ENCODE results near the gene AKAP1. TPM values are rescaled to one million over a fixed set of nuclear protein-coding genes. Genes with fewer than 3 reads are reported as not detected.

AKAP1 gene
- total and polyA plus RNA-seq, 2 donors (not counting 1 experiment from before 2014, with no cell fraction given), result 4.8 to 9.1 TPM

- H3K36me3 ChIP-seq (ENCODE audit: control insufficient read depth, insufficient read depth, low read length), result peaks cover 2% of the 10 kb centered on the region
- H3K9me3 ChIP-seq (ENCODE audit: control insufficient read depth, insufficient read depth, low read depth, low read length), result no peaks in the 10 kb centered on the region
- no peaks in the 10 kb centered on the region for H3K27me3 ChIP-seq (ENCODE audit: control insufficient read depth, insufficient read depth, low read length)
- H3K27ac ChIP-seq (ENCODE audit: insufficient read depth, low read length), result no peak overlapping the region
- no peaks in the 10 kb centered on the region for H3K4me1 ChIP-seq (ENCODE audit: control insufficient read depth, extremely low read depth, insufficient read depth, low read length)
- H4K20me1 ChIP-seq (ENCODE audit: control insufficient read depth, extremely low read depth, insufficient read depth, low read length), result no peaks in the 10 kb centered on the region
- H3K4me2 ChIP-seq (ENCODE audit: extremely low read depth, insufficient read depth, low read length), result no peak overlapping the region
- TF ChIP-seq EZH2 (IDR thresholded peaks at IDR 0.05; ENCODE audit: low read length, missing control alignments) (no peak), CTCF (conservative IDR thresholded peaks at IDR 0.05 in 1 of 2, IDR thresholded peaks at IDR 0.05 in 1 of 2; ENCODE audit: low read depth in 1 of 2, low read length in 2 of 2) (peak in 1 of 2 donors; percentile 24)
- no peaks in the 10 kb centered on the region for H3K79me2 ChIP-seq (ENCODE audit: control insufficient read depth, insufficient read depth, low read length)
- no peak overlapping the region for H3K4me3 ChIP-seq (replicated peaks in 1 of 4; ENCODE audit: control extremely low read depth in 1 of 4, insufficient read depth in 1 of 4, low read depth in 3 of 4, low read length in 4 of 4)
- DNase-seq (ENCODE audit: low read depth in 2 of 2), result no peak
- no peak overlapping the region for H2AFZ ChIP-seq (ENCODE audit: low read length)
- no peak overlapping the region for H3K9ac ChIP-seq (ENCODE audit: insufficient read depth, low read length)
These were observed 24.5 kb downstream of the AKAP1 start for GRCh38 chr17:57109393-57110151.

GRCh38 chr17:57110152-57110542 lies 25.1 kb downstream of the AKAP1 start:
- H3K9ac ChIP-seq (ENCODE audit: insufficient read depth, low read length), result no peak overlapping the region
- peaks cover 2% of the 10 kb centered on the region for H3K36me3 ChIP-seq (ENCODE audit: control insufficient read depth, insufficient read depth, low read length)
- H2AFZ ChIP-seq (ENCODE audit: low read length), result no peak overlapping the region
- no peak overlapping the region for H3K4me3 ChIP-seq (replicated peaks in 1 of 4; ENCODE audit: control extremely low read depth in 1 of 4, insufficient read depth in 1 of 4, low read depth in 3 of 4, low read length in 4 of 4)
- DNase-seq (ENCODE audit: low read depth in 2 of 2), result no peak
- H4K20me1 ChIP-seq (ENCODE audit: control insufficient read depth, extremely low read depth, insufficient read depth, low read length), result no peaks in the 10 kb centered on the region
- no peaks in the 10 kb centered on the region for H3K79me2 ChIP-seq (ENCODE audit: control insufficient read depth, insufficient read depth, low read length)
- H3K4me2 ChIP-seq (ENCODE audit: extremely low read depth, insufficient read depth, low read length), result no peak overlapping the region
- no peaks in the 10 kb centered on the region for H3K27me3 ChIP-seq (ENCODE audit: control insufficient read depth, insufficient read depth, low read length)
- TF ChIP-seq CTCF (conservative IDR thresholded peaks at IDR 0.05 in 1 of 2, IDR thresholded peaks at IDR 0.05 in 1 of 2; ENCODE audit: low read depth in 1 of 2, low read length in 2 of 2) (no peak), EZH2 (IDR thresholded peaks at IDR 0.05; ENCODE audit: low read length, missing control alignments) (no peak)
- no peaks in the 10 kb centered on the region for H3K9me3 ChIP-seq (ENCODE audit: control insufficient read depth, insufficient read depth, low read depth, low read length)
- no peaks in the 10 kb centered on the region for H3K4me1 ChIP-seq (ENCODE audit: control insufficient read depth, extremely low read depth, insufficient read depth, low read length)
- no peak overlapping the region for H3K27ac ChIP-seq (ENCODE audit: insufficient read depth, low read length)

- Histone ChIP-seq H2AFZ (ENCODE audit: low read length) (no peak overlapping the region), H4K20me1 (ENCODE audit: control insufficient read depth, extremely low read depth, insufficient read depth, low read length) (no peaks in the 10 kb centered on the region), H3K79me2 (ENCODE audit: control insufficient read depth, insufficient read depth, low read length) (no peaks in the 10 kb centered on the region), H3K36me3 (ENCODE audit: control insufficient read depth, insufficient read depth, low read length) (peaks cover 2% of the 10 kb centered on the region), H3K4me1 (ENCODE audit: control insufficient read depth, extremely low read depth, insufficient read depth, low read length) (no peaks in the 10 kb centered on the region), H3K9ac (ENCODE audit: insufficient read depth, low read length) (no peak overlapping the region), H3K4me2 (ENCODE audit: extremely low read depth, insufficient read depth, low read length) (no peak overlapping the region), H3K4me3 (replicated peaks in 1 of 4; ENCODE audit: control extremely low read depth in 1 of 4, insufficient read depth in 1 of 4, low read depth in 3 of 4, low read length in 4 of 4) (no peak overlapping the region), H3K9me3 (ENCODE audit: control insufficient read depth, insufficient read depth, low read depth, low read length) (no peaks in the 10 kb centered on the region), H3K27me3 (ENCODE audit: control insufficient read depth, insufficient read depth, low read length) (no peaks in the 10 kb centered on the region), H3K27ac (ENCODE audit: insufficient read depth, low read length) (no peak overlapping the region)
- DNase-seq (ENCODE audit: low read depth in 2 of 2), result no peak
- TF ChIP-seq CTCF (conservative IDR thresholded peaks at IDR 0.05 in 1 of 2, IDR thresholded peaks at IDR 0.05 in 1 of 2; ENCODE audit: low read depth in 1 of 2, low read length in 2 of 2) (no peak), EZH2 (IDR thresholded peaks at IDR 0.05; ENCODE audit: low read length, missing control alignments) (no peak)
These were observed 25.7 kb downstream of the AKAP1 start for GRCh38 chr17:57110579-57111325.
